GM12875 (cell line): ENCODE measurements around the gene SLC27A6.
"Not testable (repeated sequence)": the region's sequence is repeated elsewhere in the genome, so short reads cannot be mapped to it uniquely, and the experiment has no call there.

Experiments
- H3K4me3 ChIP-seq: one replicate; pipeline ENCODE4 v1.5.1; 2011; ENCODE audit warnings: low read depth, low read length, control low read depth
- TF ChIP-seq, protein P1 (sequence below): IDR thresholded peaks from 2 replicates; pipeline ENCODE4 v1.5.1; 2011; ENCODE audit warnings: low read depth, mild to moderate bottlenecking, control low read depth, inconsistent platforms, low read length, moderate library complexity, borderline replicate concordance; ENCODE audit not compliant: insufficient read depth

The SLC27A6 gene

DNA sequence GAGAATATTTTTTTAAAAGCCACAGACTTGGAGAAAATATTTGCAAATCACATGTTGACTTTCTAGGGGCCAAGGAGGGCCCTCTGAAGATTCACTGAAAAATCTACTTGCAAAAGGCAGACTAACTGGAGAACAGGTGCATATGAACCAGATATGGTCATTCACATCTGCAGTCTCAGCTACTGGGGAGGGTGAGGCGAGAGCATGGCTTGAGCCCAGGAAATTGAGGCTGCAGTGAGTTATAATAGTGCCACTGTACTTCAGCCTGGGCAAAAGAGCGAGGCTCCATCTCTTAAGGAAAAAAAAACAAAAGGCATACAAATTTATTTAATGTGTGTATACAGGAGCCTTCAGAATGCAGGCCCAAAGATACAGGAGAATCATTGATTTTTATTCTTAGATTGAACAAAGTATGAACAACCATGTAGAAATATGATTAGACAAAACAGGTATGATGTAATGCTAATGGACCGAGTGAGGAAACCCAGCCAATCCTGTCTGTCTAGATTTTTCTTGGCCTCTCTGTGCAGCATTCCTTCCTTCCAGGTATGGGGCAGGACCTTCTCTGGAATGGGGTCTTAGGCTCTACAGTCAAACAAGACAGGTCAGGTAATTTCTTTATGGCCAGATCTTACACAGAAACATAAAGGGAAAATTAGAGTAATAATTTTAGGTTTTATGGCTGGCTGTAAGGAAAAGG lies 15.3 kb upstream of the SLC27A6 start:
- H3K4me3 ChIP-seq, result no peak overlapping the region
- TF ChIP-seq, protein P1, sequence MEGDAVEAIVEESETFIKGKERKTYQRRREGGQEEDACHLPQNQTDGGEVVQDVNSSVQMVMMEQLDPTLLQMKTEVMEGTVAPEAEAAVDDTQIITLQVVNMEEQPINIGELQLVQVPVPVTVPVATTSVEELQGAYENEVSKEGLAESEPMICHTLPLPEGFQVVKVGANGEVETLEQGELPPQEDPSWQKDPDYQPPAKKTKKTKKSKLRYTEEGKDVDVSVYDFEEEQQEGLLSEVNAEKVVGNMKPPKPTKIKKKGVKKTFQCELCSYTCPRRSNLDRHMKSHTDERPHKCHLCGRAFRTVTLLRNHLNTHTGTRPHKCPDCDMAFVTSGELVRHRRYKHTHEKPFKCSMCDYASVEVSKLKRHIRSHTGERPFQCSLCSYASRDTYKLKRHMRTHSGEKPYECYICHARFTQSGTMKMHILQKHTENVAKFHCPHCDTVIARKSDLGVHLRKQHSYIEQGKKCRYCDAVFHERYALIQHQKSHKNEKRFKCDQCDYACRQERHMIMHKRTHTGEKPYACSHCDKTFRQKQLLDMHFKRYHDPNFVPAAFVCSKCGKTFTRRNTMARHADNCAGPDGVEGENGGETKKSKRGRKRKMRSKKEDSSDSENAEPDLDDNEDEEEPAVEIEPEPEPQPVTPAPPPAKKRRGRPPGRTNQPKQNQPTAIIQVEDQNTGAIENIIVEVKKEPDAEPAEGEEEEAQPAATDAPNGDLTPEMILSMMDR, result no peak

DNA sequence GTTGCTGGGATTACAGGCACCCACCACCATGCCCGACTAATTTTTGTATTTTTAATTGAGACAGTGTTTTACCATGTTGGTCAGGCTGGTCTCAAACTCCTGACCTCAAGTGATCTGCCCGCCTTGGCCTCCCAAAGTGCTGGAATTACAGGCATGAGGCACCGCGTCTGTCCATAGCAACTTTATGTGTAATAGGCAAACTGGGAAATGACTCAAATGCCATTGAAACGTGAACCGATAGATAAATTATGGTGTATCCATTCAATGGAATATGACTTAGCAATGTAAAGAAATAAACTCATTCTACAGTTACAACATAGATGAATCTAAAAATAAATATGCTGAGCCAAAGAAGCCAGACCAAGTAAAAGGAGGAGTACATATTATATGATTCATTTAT lies 14.0 kb upstream of the SLC27A6 start:
- H3K4me3 ChIP-seq, result not testable (repeated sequence)

DNA sequence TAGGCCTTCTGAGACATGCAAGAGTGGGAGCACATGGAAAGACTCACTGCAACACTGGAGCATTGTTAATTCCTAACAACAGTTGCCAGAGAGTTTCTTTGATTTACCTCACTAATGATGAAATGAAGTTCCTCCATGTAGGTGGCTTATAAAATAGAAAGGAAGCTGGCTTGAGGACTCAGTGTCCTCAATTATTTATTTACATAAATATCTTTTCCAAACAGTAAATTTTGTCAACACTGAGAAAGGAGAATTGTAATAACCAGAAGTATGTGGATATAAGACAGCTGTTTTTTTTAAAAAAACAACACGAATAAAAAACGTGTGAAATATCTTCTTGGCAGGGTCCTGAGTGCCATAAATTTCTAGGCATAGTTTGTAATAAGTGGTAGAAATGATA lies 9.1 kb upstream of the SLC27A6 start:
- no peak overlapping the region for H3K4me3 ChIP-seq
- TF ChIP-seq, protein P1, result no peak

- TF ChIP-seq, protein P1, result no peak
- no peak overlapping the region for H3K4me3 ChIP-seq
Observed at GRCh38 chr5:128962211-128962610, 3.1 kb upstream of the SLC27A6 start.

DNA sequence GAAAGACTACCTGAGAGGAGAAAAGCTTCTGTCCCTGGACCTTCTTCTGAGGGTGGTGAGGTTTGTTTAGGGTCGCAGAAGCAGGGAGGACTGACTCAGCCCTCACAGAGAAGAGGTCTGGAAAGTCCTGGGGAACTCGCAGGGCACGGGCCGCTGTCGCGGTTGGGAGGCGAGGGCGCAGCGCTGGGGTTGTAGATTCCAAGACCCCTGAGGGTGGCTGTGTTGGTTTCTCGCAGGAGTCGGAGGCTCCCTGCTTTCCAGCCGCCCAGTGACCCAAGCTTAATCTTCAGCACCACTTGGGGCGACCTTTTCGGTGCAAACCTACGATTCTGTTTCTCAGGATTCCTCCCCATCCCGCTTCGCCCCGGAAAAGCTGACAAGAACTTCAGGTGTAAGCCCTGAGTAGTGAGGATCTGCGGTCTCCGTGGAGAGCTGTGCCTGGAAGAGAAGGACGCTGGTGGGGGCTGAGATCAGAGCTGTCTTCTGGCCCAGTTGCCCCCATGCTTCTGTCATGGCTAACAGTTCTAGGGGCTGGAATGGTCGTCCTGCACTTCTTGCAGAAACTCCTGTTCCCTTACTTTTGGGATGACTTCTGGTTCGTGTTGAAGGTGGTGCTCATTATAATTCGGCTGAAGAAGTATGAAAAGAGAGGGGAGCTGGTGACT lies 482 bp downstream of the SLC27A6 start:
- no peak overlapping the region for H3K4me3 ChIP-seq
- TF ChIP-seq, protein P1, result no peak

DNA sequence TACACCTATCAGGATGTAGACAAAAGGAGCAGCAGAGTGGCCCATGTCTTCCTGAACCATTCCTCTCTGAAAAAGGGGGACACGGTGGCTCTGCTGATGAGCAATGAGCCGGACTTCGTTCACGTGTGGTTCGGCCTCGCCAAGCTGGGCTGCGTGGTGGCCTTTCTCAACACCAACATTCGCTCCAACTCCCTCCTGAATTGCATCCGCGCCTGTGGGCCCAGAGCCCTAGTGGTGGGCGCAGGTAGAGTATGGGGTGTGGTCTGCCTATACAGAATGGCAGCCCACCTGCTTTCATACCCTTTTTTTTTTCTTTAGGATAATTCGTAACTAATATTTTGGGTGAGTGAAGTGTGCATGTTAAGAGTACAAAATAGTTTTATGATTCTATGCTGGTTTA lies 1.1 kb downstream of the SLC27A6 start:
- no peak overlapping the region for H3K4me3 ChIP-seq
- TF ChIP-seq, protein P1, result no peak

GRCh38 chr5:128966846-128967245 lies 1.6 kb downstream of the SLC27A6 start:
- TF ChIP-seq, protein P1, result no peak
- H3K4me3 ChIP-seq, result no peak overlapping the region
